SK-N-SH treated with all-trans-retinoic acid at 6 μM for 48 hours (cell line): ENCODE results near the gene EVI5.

ENCODE experiments used
- ZC3H10 ChIP-seq: fragments of 250-450 bp; sonication (Bioruptor Pico); IDR thresholded peaks from 2 replicates; pipeline ENCODE4 v1.5.1; 2021; ENCODE audit warnings: mild to moderate bottlenecking, moderate library complexity
- ZFP30 ChIP-seq: fragments of 450-650 bp; formaldehyde crosslinking; IDR thresholded peaks from 2 replicates; pipeline ENCODE4 v1.5.0; 2022; ENCODE audit warnings: mild to moderate bottlenecking, moderate library complexity
- TF ChIP-seq, protein P1 (sequence below): fragments of 250-450 bp; sonication (Bioruptor Pico); IDR thresholded peaks from 2 replicates; pipeline ENCODE4 v1.8.0; 2021; ENCODE audit warnings: low read depth, mild to moderate bottlenecking, moderate library complexity, borderline replicate concordance
- TF ChIP-seq, protein P2 (sequence below): fragments of 250-450 bp; sonication (Bioruptor Pico); IDR thresholded peaks from 2 replicates; pipeline ENCODE4 v1.5.1; 2020; ENCODE audit warnings: low read depth, mild to moderate bottlenecking, moderate library complexity
- TF ChIP-seq, protein P3 (sequence below): fragments of 250-450 bp; sonication (Bioruptor Pico); IDR thresholded peaks from 2 replicates; pipeline ENCODE4 v1.5.1; 2021; ENCODE audit warnings: mild to moderate bottlenecking, moderate library complexity

DNA sequence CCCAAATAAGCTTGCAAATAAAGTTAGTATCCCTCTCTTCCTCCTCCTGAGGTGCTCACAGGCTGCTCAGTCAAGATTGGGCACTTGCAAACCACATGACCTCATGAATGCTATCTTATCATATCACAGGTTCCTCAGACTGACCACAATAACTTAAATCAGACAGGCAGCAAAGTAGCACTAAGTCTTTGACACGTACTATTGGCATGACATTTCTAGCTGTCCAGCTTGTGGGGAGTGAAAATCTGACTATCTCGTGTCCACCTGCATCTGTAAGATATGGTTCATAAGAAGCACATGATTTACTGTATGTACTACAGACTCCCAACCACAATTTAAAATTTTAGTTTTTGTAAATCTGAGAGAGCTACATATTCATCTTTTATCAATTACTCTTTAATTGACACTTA lies 240.1 kb downstream of the EVI5 start:
- TF ChIP-seq, protein P1, sequence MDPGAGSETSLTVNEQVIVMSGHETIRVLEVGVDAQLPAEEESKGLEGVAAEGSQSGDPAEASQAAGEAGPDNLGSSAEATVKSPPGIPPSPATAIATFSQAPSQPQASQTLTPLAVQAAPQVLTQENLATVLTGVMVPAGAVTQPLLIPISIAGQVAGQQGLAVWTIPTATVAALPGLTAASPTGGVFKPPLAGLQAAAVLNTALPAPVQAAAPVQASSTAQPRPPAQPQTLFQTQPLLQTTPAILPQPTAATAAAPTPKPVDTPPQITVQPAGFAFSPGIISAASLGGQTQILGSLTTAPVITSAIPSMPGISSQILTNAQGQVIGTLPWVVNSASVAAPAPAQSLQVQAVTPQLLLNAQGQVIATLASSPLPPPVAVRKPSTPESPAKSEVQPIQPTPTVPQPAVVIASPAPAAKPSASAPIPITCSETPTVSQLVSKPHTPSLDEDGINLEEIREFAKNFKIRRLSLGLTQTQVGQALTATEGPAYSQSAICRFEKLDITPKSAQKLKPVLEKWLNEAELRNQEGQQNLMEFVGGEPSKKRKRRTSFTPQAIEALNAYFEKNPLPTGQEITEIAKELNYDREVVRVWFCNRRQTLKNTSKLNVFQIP = no peak
- TF ChIP-seq, protein P2, sequence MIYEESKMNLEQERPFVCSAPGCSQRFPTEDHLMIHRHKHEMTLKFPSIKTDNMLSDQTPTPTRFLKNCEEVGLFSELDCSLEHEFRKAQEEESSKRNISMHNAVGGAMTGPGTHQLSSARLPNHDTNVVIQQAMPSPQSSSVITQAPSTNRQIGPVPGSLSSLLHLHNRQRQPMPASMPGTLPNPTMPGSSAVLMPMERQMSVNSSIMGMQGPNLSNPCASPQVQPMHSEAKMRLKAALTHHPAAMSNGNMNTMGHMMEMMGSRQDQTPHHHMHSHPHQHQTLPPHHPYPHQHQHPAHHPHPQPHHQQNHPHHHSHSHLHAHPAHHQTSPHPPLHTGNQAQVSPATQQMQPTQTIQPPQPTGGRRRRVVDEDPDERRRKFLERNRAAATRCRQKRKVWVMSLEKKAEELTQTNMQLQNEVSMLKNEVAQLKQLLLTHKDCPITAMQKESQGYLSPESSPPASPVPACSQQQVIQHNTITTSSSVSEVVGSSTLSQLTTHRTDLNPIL = no peak
- TF ChIP-seq ZFP30 (CRISPR knock-in tag) = no peak
- no peak for TF ChIP-seq ZC3H10 (CRISPR knock-in tag)
- TF ChIP-seq, protein P3, sequence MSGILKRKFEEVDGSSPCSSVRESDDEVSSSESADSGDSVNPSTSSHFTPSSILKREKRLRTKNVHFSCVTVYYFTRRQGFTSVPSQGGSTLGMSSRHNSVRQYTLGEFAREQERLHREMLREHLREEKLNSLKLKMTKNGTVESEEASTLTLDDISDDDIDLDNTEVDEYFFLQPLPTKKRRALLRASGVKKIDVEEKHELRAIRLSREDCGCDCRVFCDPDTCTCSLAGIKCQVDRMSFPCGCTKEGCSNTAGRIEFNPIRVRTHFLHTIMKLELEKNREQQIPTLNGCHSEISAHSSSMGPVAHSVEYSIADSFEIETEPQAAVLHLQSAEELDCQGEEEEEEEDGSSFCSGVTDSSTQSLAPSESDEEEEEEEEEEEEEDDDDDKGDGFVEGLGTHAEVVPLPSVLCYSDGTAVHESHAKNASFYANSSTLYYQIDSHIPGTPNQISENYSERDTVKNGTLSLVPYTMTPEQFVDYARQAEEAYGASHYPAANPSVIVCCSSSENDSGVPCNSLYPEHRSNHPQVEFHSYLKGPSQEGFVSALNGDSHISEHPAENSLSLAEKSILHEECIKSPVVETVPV = no peak
